Adrenal gland (tissue), 5 donors: ENCODE results near the gene LIPJ.

Experiments
- CTCF ChIP-seq, 6 experiments: fragments of 450-650 bp in 4 of 6; fragments of 200-600 bp in 2 of 6; sonication (generic) in 1 of 6; IDR thresholded peaks; 1 replicate in 5 of 6; 2 replicates in 1 of 6; pipeline versions ENCODE4 v1.5.1 to v1.8.0; 2016 to 2021; ENCODE audit warnings: antibody characterized with exemption in 6 of 6, mild to moderate bottlenecking in 2 of 6, moderate library complexity in 1 of 6
- POLR2A ChIP-seq, 2 donors: fragments of 450-650 bp; IDR thresholded peaks; one replicate each; pipeline ENCODE4 v1.6.1; 2017; ENCODE audit warnings: antibody characterized with exemption in 2 of 2, mild to moderate bottlenecking in 2 of 2, moderate library complexity in 1 of 2
- donor health status: DM: no; HTN: no; CAD: no.

GRCh38 chr10:88647061-88647615 lies 60.6 kb downstream of the LIPJ start:
- TF ChIP-seq CTCF (IDR thresholded peaks at IDR 0.05), result no peak
- no peak for TF ChIP-seq POLR2A (IDR thresholded peaks at IDR 0.05)
